HG03565 (cell line): ENCODE results near the gene FAM8A1.

Experiments used
- ATAC-seq: cut with Tn5 transposase; IDR thresholded peaks from one replicate; pipeline ENCODE4 v1.9.1; 2021; ENCODE audit warnings: mild to moderate bottlenecking, moderate library complexity; ENCODE audit not compliant: unreplicated experiment

The FAM8A1 gene

DNA sequence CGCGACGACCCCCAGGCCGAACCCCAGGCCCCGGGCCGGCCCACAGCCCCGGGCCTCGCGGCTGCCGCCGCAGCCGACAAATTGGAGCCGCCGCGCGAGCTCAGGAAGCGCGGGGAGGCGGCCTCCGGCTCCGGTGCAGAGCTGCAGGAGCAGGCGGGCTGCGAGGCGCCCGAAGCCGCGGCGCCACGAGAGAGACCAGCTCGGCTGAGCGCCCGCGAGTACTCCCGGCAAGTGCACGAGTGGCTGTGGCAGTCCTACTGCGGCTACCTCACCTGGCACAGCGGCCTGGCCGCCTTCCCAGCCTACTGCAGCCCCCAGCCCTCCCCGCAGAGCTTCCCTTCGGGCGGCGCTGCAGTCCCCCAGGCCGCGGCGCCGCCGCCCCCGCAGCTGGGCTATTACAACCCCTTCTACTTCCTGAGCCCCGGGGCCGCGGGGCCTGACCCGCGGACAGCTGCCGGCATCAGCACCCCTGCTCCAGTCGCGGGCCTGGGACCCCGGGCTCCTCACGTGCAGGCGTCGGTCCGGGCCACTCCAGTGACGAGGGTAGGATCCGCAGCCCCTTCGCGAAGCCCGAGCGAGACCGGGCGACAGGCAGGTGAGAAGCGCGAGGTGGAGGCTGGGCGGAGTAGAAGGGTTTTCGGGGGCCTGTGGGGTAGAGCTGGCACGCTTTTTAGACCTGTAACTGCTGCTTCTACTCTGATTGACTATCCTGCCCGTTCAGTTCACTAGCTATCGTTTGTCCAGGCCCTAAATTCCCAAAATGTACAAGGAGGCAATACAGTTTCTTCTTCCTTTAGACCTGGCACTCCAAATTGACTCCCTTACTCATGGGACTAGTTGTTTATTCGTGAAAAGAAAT lies 654 bp downstream of the FAM8A1 start:
- ATAC-seq, result peak; percentile 33

- no peak for ATAC-seq
Measured at GRCh38 chr6:17601386-17601703, 1.2 kb downstream of the FAM8A1 start.

DNA sequence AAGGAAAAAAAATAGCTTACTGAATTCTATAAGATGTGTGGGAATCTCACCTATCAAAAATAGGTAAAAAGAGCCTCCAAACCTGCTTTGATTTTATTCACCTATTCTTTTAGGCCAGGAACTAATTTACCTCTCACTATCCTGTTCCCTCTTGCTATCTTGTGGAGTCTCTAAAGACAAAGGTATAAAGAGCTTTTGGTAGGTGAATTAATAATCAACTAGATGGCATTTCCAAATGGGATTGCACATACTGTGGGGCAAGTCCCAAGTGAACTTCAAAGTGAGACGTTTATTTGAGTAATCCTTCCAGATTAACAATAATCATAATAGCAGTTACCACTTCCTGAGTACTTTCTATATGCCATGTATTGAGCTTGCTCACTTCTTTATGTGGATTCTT lies 2.8 kb downstream of the FAM8A1 start:
- ATAC-seq, result no peak

DNA sequence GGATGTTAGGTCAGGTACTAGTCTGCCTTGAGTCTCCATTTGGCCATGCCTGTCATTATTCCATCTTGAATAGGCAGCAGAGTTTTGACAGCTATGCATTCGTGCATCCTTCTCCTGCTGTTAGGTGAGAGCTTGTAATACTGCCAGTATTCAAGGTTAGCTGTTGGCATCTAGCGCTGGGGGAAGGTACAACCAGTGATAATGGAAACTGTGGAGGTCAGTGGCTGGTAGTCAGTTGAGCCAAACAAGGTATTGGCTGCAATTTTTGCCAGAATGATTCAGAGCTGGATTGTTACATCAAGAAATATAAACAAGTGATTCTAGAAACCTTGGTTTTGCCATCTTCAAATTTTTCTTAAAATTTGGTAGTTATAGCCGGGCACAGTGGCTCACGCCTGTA lies 6.5 kb downstream of the FAM8A1 start:
- ATAC-seq, result no peak

- no peak for ATAC-seq
Measured at GRCh38 chr6:17610835-17611234, 10.7 kb downstream of the FAM8A1 start.

DNA sequence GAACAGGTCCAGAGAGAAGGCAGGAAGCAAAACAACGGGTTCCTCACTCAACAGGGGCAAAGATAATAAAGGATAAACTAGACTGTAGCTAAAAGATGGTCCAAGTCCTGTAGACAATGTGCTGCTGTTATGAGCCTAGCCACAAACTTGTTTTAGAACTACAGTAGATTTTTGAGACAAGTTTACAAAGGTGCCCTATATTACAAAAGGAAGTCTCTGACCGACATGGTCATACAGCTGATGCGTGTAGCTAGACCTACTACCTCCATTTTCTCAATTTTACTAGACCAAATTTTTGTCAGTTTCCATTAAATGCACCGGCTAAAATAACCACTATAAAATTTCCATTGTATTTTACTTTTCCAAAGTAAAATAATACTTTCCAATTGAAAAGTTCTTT lies 11.9 kb downstream of the FAM8A1 start:
- ATAC-seq, result no peak

GRCh38 chr6:17615794-17616193 lies 15.7 kb downstream of the FAM8A1 start:
- ATAC-seq, result no peak

- ATAC-seq, result peak; percentile 82
Measured at GRCh38 chr6:17621003-17621402, 20.9 kb downstream of the FAM8A1 start.

GRCh38 chr6:17622144-17622543 lies 22.0 kb downstream of the FAM8A1 start:
- no peak for ATAC-seq

- ATAC-seq, result no peak
Measured at GRCh38 chr6:17624396-17624795, 24.3 kb downstream of the FAM8A1 start.

DNA sequence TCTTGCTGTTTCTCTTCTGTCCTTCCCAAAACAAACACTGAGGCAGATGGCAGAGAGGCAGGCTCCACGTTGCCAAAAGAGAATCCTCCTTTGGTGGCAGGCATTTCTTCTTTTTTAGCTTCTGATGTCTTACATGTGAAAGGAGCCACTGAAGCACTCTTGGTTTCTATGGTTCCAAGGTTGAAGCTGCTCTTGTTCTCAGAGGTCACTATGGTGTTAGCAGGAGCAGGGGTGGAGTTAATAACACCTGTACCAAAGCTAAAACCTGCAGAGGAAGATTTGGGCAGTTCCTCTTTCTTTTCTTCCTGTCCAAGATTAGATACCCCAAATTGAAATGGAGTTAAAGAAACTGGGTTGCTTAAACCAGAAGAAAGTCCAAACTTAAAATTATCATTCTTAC lies 28.8 kb downstream of the FAM8A1 start:
- peak; percentile 41 for ATAC-seq

DNA sequence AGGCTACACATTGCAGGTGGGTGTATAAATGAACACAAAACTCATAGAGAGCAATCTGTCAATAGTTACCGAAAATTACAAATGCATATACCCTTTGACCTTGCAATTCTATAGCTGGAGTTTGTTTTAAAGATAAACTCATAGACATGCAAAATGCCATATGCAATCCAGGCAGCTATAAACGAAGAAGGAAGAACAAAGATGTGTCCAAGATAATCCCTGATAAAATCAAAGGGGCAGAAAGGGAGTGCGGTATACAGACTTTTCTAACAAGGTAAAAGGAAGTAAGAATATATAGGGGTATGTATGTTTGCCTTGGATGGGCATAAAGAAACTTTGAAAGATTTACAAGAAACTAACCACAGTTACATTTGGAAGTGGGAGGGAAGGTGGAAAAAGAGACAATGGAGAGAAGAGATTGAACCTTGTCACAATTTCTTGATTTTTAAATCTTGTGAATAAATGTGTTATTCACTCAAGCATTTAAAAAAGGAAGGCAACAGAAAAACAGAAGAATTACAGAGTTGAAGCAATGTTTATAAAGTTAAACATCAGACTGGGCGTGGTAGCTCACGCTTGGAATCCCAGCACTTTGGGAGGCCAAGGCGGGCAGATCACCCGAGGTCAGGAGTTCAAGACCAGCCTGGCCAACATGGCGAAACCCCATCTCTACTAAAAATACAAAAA lies 29.9 kb downstream of the FAM8A1 start:
- ATAC-seq, result no peak

GRCh38 chr6:17630511-17631073 lies 30.5 kb downstream of the FAM8A1 start:
- no peak for ATAC-seq

DNA sequence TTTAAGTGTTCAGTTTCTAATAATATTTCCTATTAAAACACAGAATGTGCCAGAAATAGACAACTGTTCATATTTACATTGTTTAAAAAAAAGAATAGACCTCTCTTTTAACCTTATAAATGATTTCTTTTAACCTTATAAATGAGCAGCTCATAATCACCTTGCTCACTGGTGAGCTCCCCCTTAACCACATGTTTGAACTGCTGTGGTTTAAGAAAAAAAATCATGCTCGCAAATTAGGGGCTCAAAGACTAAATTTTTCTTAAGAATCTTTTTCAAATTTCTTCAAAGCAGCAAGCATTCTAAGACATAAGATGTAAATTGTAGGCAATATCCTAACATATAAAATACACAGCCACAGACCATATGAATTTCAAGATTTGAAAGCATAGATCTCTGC lies 32.8 kb downstream of the FAM8A1 start:
- no peak for ATAC-seq

GRCh38 chr6:17633465-17634188 lies 33.5 kb downstream of the FAM8A1 start:
- no peak for ATAC-seq

DNA sequence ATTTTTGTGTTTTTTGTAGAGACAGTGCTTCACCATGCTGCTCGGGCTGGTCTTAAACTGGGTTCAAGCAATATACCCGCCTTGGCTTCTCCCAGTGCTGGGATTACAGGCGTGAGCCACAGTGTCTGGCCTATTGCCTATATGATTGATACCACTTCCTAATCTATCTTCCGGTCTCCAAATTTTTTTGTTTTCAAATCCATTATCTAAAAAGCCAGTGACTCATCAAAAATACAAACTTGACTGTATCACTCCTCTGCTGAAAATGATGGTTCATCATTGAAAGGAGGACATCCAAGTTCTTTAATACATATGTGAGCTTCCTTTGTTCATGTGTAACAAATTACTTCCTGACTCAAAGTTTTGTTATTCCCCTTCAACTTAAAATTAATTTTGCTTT lies 35.5 kb downstream of the FAM8A1 start:
- no peak for ATAC-seq

- no peak for ATAC-seq
Measured at GRCh38 chr6:17638212-17638715, 38.2 kb downstream of the FAM8A1 start.

GRCh38 chr6:17640477-17640917 lies 40.4 kb downstream of the FAM8A1 start:
- no peak for ATAC-seq

- no peak for ATAC-seq
Measured at GRCh38 chr6:17648745-17649144, 48.6 kb downstream of the FAM8A1 start.

DNA sequence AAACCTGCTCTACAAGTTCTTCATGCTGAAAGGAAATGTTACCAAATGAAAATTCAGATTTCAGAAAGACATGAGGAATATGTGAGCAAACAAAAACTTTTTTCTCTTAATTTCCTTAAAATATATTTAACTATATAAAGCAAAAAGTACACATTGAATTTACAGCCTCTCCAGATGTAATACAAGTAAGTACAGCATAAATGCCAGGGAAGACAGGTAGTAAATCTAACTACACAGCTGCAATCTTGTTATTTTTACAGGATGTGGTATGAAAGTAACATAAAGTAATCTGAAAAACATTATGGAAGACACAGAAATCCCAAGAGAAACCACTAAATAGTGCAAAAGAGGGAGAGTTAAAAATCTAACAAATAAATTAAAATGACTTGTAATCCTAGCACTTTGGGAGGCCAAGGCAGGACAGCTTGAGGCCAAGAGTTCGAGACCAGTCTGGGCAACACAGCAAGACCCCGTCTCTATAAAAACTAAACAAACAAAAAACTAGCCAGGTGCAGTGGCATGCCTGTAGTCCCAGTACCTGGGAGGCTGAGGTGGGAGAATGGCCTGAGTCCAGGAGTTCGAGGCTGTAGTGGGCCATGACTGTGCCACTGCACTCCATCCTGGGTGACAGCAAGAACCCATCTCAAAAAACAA lies 50.7 kb downstream of the FAM8A1 start:
- no peak for ATAC-seq
